Retinal pigment epithelial cell (primary cell): Measurements from ENCODE around the gene MAP3K13.
"Not testable (repeated sequence)": the region's sequence is repeated elsewhere in the genome, so short reads cannot be mapped to it uniquely, and the experiment has no call there.

Experiments used
- DNase-seq: peaks from one replicate; pipeline ENCODE4 v3.0.0-alpha.2; 2010; ENCODE audit warnings: low read depth
- H3K4me3 ChIP-seq: 2 replicates; pipeline ENCODE4 v1.5.1; 2011; ENCODE audit warnings: mild to moderate bottlenecking, low read length, control low read depth, moderate library complexity
- TF ChIP-seq, protein P1 (sequence below): conservative IDR thresholded peaks from 2 replicates; pipeline ENCODE4 v1.5.1; 2011; ENCODE audit warnings: low read depth, low read length, control low read depth, inconsistent platforms

Gene MAP3K13

DNA sequence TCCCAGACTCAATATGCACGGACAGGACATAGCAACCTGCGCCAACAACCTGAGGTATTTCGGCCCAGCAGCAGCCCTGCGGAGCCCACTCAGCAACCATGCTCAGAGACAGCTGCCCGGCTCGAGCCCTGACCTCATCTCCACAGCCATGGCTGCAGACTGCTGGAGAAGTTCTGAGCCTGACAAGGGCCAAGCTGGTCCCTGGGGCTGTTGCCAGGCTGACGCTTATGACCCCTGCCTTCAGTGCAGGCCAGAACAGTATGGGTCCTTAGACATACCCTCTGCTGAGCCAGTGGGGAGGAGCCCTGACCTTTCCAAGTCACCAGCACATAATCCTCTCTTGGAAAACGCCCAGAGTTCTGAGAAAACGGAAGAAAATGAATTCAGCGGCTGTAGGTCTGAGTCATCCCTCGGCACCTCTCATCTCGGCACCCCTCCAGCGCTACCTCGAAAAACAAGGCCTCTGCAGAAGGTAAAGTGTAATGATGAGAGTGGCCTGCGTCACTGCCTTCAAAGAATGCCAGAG, 110.4 kb downstream of the MAP3K13 start:
- no peak overlapping the region for H3K4me3 ChIP-seq
- peak; percentile 81 for DNase-seq
- TF ChIP-seq, protein P1, sequence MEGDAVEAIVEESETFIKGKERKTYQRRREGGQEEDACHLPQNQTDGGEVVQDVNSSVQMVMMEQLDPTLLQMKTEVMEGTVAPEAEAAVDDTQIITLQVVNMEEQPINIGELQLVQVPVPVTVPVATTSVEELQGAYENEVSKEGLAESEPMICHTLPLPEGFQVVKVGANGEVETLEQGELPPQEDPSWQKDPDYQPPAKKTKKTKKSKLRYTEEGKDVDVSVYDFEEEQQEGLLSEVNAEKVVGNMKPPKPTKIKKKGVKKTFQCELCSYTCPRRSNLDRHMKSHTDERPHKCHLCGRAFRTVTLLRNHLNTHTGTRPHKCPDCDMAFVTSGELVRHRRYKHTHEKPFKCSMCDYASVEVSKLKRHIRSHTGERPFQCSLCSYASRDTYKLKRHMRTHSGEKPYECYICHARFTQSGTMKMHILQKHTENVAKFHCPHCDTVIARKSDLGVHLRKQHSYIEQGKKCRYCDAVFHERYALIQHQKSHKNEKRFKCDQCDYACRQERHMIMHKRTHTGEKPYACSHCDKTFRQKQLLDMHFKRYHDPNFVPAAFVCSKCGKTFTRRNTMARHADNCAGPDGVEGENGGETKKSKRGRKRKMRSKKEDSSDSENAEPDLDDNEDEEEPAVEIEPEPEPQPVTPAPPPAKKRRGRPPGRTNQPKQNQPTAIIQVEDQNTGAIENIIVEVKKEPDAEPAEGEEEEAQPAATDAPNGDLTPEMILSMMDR, result no peak

GRCh38 chr3:185474922-185475321, 112.0 kb downstream of the MAP3K13 start:
- DNase-seq, H3K4me3 ChIP-seq: not testable (repeated sequence)

GRCh38 chr3:185477316-185477715, 114.4 kb downstream of the MAP3K13 start:
- no peak for DNase-seq
- no peak overlapping the region for H3K4me3 ChIP-seq
- TF ChIP-seq, protein P1, result no peak

GRCh38 chr3:185479373-185479945, 116.5 kb downstream of the MAP3K13 start:
- H3K4me3 ChIP-seq, result no peak overlapping the region
- TF ChIP-seq, protein P1, result no peak
- no peak for DNase-seq

GRCh38 chr3:185484296-185484695, 121.4 kb downstream of the MAP3K13 start:
- no peak for DNase-seq
- no peak overlapping the region for H3K4me3 ChIP-seq
- TF ChIP-seq, protein P1, result no peak

DNA sequence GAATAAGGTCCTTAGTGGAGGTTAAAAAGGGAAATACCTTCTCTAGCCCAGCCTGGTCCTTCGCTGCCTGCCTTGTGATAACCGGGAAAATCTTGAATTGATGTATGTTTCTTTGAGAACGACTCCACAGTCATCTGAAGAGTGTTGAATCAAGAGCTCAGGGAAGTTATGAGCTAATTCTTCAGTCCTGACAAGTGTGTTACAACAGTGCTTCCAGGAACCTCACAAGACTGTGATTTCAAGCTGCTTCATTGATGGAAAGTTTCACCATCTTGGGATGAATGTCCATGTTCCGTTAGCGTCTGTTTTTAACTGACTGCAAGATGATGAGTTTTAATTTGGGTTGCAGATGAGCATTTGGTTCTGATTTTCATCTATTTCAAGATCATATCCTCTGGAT, 123.5 kb downstream of the MAP3K13 start:
- TF ChIP-seq, protein P1, result no peak
- no peak overlapping the region for H3K4me3 ChIP-seq
- DNase-seq, result no peak

DNA sequence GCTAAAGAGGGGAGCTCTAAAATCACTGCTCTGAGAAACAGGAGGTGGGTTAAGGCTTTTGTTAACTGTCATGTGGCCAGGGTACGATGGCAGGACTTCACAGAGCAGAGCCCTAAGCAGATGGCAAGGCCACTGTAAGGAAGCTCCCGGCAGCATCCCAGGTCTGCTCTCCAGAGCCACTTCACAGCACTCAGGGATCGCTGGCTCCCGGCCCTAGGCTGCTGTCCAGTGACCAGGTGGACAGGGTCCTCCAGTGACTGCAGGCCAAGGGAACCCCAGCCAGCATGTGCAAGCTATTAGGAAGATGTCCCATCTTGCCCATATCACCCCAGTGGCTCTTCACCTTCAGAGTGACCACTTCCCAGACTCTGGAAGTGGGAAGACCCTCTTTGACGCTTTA, 125.5 kb downstream of the MAP3K13 start:
- no peak for DNase-seq
- no peak overlapping the region for H3K4me3 ChIP-seq
- TF ChIP-seq, protein P1, result no peak
